Lung (tissue), 12 donors: ENCODE measurements around the gene SLC3A2. TPM values are rescaled to one million over a fixed set of nuclear protein-coding genes. Genes with fewer than 3 reads are reported as not detected.
"Not testable (repeated sequence)": the region's sequence is repeated elsewhere in the genome, so short reads cannot be mapped to it uniquely, and the experiment has no call there.

Experiments used
- ATAC-seq: fragments of 200-7000 bp; cut with Tn5 transposase; one replicate; pipeline ENCODE4 v1.9.1; 2020; ENCODE audit warnings: moderate number of reproducible peaks; ENCODE audit not compliant: insufficient read depth, low FRiP score
- DNase-seq, 3 donors: peaks; one replicate each; pipeline ENCODE4 v3.0.0-alpha.2; 2013 to 2017
- H3K27ac ChIP-seq, 2 donors: one replicate each; pipeline ENCODE4 v1.5.1; 2013; ENCODE audit warnings: mild to moderate bottlenecking in 2 of 2, moderate library complexity in 2 of 2, control low read depth in 1 of 2, inconsistent platforms in 1 of 2, low read depth in 1 of 2, low read length in 1 of 2
- H3K27me3 ChIP-seq, 3 donors: one replicate each; pipeline ENCODE4 v1.5.1; 2013; ENCODE audit warnings: low read length in 2 of 3; ENCODE audit not compliant: control insufficient read depth in 3 of 3, insufficient read depth in 3 of 3
- H3K36me3 ChIP-seq, 4 donors: one replicate each; pipeline ENCODE4 v1.5.1; 2013; ENCODE audit warnings: low read length in 4 of 4, mild to moderate bottlenecking in 1 of 4, moderate library complexity in 1 of 4; ENCODE audit not compliant: control insufficient read depth in 4 of 4, insufficient read depth in 4 of 4
- H3K4me1 ChIP-seq, 5 donors: one replicate each; pipeline ENCODE4 v1.5.1; 2013; ENCODE audit warnings: low read length in 5 of 5, mild to moderate bottlenecking in 2 of 5, moderate library complexity in 1 of 5; ENCODE audit not compliant: control insufficient read depth in 5 of 5, insufficient read depth in 5 of 5
- H3K4me3 ChIP-seq: one replicate; pipeline ENCODE4 v1.5.1; 2013; ENCODE audit warnings: mild to moderate bottlenecking, control low read depth, moderate library complexity
- H3K9ac ChIP-seq, 2 donors: one replicate each; pipeline ENCODE4 v1.5.1; 2013; ENCODE audit warnings: low read length in 2 of 2, control low read depth in 1 of 2; ENCODE audit not compliant: insufficient read depth in 1 of 2
- H3K9me3 ChIP-seq, 4 donors: one replicate each; pipeline ENCODE4 v1.5.1; 2013; ENCODE audit warnings: low read length in 3 of 4, mild to moderate bottlenecking in 1 of 4, moderate library complexity in 1 of 4; ENCODE audit not compliant: control insufficient read depth in 4 of 4, insufficient read depth in 3 of 4
- WGBS, 2 donors: extraction: QIAGEN DNeasy Blood & Tissue Kit; methylation state at CpG; one replicate each; pipeline ENCODE4 v1.1.7; 2013; 5-methylcytosine and 5-hydroxymethylcytosine counted together
- polyA plus RNA-seq, 2 donors: library from polyadenylated mRNA; stranded (reverse); fragments of 200-250 nt; gene quantifications; one replicate each; pipeline ENCODE4 v1.2.1, GENCODE V29; 2013
- total RNA-seq, 2 donors: library from RNA; depleted of rRNA in 1 of 2; stranded (reverse); fragments of >200 nt in 1 of 2; gene quantifications; one replicate each; pipeline ENCODE4 v1.2.1, GENCODE V29; 2014 to 2021
- TF ChIP-seq, protein P1 (sequence below): IDR thresholded peaks from 2 replicates; pipeline ENCODE4 v1.5.1; 2012; ENCODE audit warnings: mild to moderate bottlenecking; ENCODE audit errors: control extremely low read depth, extremely low read depth
- donor health status: control.
- donor health status: control.
- donor health status: Bipolar disorder and iron deficiency.
- donor health status: healthy.
- donor health status: DM: yes; HTN: yes; CAD: no.

SLC3A2 gene
- total and polyA plus RNA-seq, 4 donors: 151 to 265 (median 211) TPM

- DNase-seq (peak; percentile 90 to 99 (median 98)), ATAC-seq (peak; percentile 67)
- H3K27me3 ChIP-seq: no peaks in the 10 kb centered on the region
- WGBS, 2 donors: 0 to 1% methylated on average over 33 of the region's 33 CpGs
- peak overlapping the region; percentile 90 to 97 for H3K27ac ChIP-seq
- H3K4me1 ChIP-seq: peaks cover 0 to 17% (median 5%) of the 10 kb centered on the region in 5 donors
- peak overlapping the region; percentile 67 to 98 for H3K9ac ChIP-seq
- TF ChIP-seq, protein P1, sequence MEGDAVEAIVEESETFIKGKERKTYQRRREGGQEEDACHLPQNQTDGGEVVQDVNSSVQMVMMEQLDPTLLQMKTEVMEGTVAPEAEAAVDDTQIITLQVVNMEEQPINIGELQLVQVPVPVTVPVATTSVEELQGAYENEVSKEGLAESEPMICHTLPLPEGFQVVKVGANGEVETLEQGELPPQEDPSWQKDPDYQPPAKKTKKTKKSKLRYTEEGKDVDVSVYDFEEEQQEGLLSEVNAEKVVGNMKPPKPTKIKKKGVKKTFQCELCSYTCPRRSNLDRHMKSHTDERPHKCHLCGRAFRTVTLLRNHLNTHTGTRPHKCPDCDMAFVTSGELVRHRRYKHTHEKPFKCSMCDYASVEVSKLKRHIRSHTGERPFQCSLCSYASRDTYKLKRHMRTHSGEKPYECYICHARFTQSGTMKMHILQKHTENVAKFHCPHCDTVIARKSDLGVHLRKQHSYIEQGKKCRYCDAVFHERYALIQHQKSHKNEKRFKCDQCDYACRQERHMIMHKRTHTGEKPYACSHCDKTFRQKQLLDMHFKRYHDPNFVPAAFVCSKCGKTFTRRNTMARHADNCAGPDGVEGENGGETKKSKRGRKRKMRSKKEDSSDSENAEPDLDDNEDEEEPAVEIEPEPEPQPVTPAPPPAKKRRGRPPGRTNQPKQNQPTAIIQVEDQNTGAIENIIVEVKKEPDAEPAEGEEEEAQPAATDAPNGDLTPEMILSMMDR: no peak
- H3K9me3 ChIP-seq: no peaks in the 10 kb centered on the region
- H3K36me3 ChIP-seq: peaks cover 0 to 3% (median 0%) of the 10 kb centered on the region in 4 donors
- no peak overlapping the region for H3K4me3 ChIP-seq
These were observed 39.1 kb upstream of the SLC3A2 start for GRCh38 chr11:62841361-62842170.

DNA sequence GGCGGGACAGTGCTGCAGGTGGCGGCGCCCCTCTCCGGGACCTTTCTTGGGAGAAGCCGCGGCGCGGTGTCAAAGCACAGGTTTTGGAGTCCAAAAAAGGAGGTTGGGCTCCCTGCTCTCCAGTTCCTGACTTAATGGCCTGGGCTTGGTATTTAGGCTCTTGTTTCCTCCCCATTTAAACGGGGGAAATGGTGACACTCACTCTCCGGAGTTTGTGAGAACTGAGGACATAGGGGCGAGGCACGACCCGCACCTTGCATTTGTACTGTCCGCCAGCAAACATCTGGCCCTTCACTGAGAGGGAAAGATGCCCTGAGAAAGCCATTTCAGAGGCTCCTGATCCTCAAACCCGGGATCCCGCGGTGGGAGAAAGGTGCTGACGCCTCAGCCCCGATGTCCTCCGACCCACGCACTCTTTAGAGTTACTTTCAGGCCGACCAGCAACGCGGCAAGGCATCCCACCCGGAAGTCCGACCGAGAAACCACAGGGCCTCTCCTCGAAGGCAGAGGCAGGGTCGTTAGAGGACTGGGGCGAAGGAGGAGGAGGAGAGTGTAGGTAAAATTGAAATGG is 38.4 kb upstream of the SLC3A2 start:
- peak in 1 of 3 donors; percentile 52 for DNase-seq
- TF ChIP-seq, protein P1: no peak
- no peaks in the 10 kb centered on the region for H3K27me3 ChIP-seq
- peak overlapping the region; percentile 67 to 94 for H3K9ac ChIP-seq
- peaks cover 0 to 17% (median 5%) of the 10 kb centered on the region in 5 donors for H3K4me1 ChIP-seq
- no peaks in the 10 kb centered on the region for H3K36me3 ChIP-seq
- ATAC-seq: no peak
- peak overlapping the region; percentile 90 to 94 for H3K27ac ChIP-seq
- no peak overlapping the region for H3K4me3 ChIP-seq
- no peaks in the 10 kb centered on the region for H3K9me3 ChIP-seq
- WGBS, 2 donors: 3 to 5% methylated on average over 30 of the region's 30 CpGs

DNA sequence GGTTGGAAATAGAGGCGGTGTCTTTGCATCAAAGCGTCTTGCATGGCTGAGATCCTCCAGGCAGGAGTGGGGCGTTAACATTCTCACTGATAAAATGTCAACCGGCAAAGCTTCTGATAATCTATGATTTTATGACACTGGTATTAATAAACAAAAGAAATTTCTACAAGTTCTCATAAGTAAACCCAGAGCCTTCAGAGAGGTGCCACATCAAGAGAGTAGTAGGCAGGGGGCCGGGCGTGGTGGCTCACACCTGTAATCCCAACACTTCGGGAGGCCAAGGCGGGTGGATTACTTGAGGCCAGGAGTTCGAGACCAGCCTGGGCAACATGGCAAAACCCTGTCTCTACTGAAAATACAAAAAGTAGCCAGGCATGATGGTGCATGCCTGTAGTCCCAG is 37.8 kb upstream of the SLC3A2 start:
- peaks cover 0 to 17% (median 5%) of the 10 kb centered on the region in 5 donors for H3K4me1 ChIP-seq
- H3K36me3 ChIP-seq, H3K4me3 ChIP-seq, H3K9me3 ChIP-seq, DNase-seq, ATAC-seq, H3K27me3 ChIP-seq: not testable (repeated sequence)
- 88 to 90% methylated on average over 9 of the region's 9 CpGs for WGBS, 2 donors
- H3K9ac ChIP-seq: peak overlapping the region in 1 of 2 donors; percentile 94
- H3K27ac ChIP-seq: peak overlapping the region; percentile 37 to 94

- DNase-seq (no peak), ATAC-seq (no peak)
- Histone ChIP-seq H3K4me1 (peaks cover 0 to 17% (median 5%) of the 10 kb centered on the region in 5 donors), H3K36me3 (no peaks in the 10 kb centered on the region), H3K27ac (no peak overlapping the region), H3K9ac (no peak overlapping the region), H3K9me3 (no peaks in the 10 kb centered on the region), H3K4me3 (no peak overlapping the region), H3K27me3 (no peaks in the 10 kb centered on the region)
- WGBS, 2 donors: 97 to 98% methylated on average over 3 of the region's 3 CpGs
- TF ChIP-seq, protein P1: no peak
These were observed 37.2 kb upstream of the SLC3A2 start for GRCh38 chr11:62843466-62843865.
